ENCODE measurements around the gene ESR1. TPM values are rescaled to one million over a fixed set of nuclear protein-coding genes. Genes with fewer than 3 reads are reported as not detected.

The ESR1 gene
- polyA plus RNA-seq, 3 donors, result 0.12 to 0.24 (median 0.23) TPM

- Histone ChIP-seq H3K27ac (ENCODE audit: low read depth in 1 of 2, low read length in 2 of 2) (no peak overlapping the region), H3K27me3 (ENCODE audit: control insufficient read depth in 2 of 2, insufficient read depth in 2 of 2, low read length in 2 of 2) (no peaks in the 10 kb centered on the region), H3K4me2 (replicated peaks; ENCODE audit: extremely low read depth, low read length, poor library complexity, severe bottlenecking) (no peak overlapping the region), H3K9me3 (replicated peaks in 1 of 2; ENCODE audit: control insufficient read depth in 1 of 2, insufficient read depth in 1 of 2, low read length in 2 of 2) (no peaks in the 10 kb centered on the region), H3K36me3 (replicated peaks in 1 of 2; ENCODE audit: control insufficient read depth in 1 of 2, insufficient read depth in 2 of 2, low read length in 2 of 2) (no peaks in the 10 kb centered on the region), H3K4me3 (replicated peaks in 1 of 3; ENCODE audit: low read depth in 2 of 3, low read length in 3 of 3) (no peak overlapping the region), H2AFZ (ENCODE audit: insufficient read depth, low read depth, low read length, poor library complexity, severe bottlenecking) (no peak overlapping the region), H3K79me2 (ENCODE audit: insufficient read depth, low read length) (no peaks in the 10 kb centered on the region), H3K4me1 (ENCODE audit: control insufficient read depth in 1 of 2, insufficient read depth in 2 of 2, low read length in 2 of 2) (peaks cover 0 to 6% of the 10 kb centered on the region in 2 donors), H4K20me1 (ENCODE audit: insufficient read depth, low read length) (no peaks in the 10 kb centered on the region), H3K9ac (ENCODE audit: insufficient read depth, low read length, poor library complexity, severe bottlenecking) (no peak overlapping the region)
- H3K9me3 Mint-ChIP-seq, result peaks cover 0 to 6% (median 0%) of the 10 kb centered on the region in 7 donors
- H3K4me1 Mint-ChIP-seq, result peaks cover 13% of the 10 kb centered on the region
- WGBS (ENCODE audit: insufficient coverage), result 71% methylated on average over 2 of the region's 6 CpGs
- no peak for DNase-seq
- H3K36me3 Mint-ChIP-seq, result no peaks in the 10 kb centered on the region
- intact Hi-C loops (cut with micrococcal nuclease), result no loop called here
- no peak overlapping the region for H3K4me3 Mint-ChIP-seq
- H3K27me3 Mint-ChIP-seq (ENCODE audit: low read depth in 3 of 3), result no peaks in the 10 kb centered on the region
- TF ChIP-seq, protein P1, sequence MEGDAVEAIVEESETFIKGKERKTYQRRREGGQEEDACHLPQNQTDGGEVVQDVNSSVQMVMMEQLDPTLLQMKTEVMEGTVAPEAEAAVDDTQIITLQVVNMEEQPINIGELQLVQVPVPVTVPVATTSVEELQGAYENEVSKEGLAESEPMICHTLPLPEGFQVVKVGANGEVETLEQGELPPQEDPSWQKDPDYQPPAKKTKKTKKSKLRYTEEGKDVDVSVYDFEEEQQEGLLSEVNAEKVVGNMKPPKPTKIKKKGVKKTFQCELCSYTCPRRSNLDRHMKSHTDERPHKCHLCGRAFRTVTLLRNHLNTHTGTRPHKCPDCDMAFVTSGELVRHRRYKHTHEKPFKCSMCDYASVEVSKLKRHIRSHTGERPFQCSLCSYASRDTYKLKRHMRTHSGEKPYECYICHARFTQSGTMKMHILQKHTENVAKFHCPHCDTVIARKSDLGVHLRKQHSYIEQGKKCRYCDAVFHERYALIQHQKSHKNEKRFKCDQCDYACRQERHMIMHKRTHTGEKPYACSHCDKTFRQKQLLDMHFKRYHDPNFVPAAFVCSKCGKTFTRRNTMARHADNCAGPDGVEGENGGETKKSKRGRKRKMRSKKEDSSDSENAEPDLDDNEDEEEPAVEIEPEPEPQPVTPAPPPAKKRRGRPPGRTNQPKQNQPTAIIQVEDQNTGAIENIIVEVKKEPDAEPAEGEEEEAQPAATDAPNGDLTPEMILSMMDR (IDR thresholded peaks at IDR 0.05), result no peak
- H3K27ac Mint-ChIP-seq, result peak overlapping the region in 1 of 7 donors; percentile 46
These were observed 244.6 kb downstream of the ESR1 start for GRCh38 chr6:152052061-152052460.

GRCh38 chr6:152053332-152053731 lies 245.8 kb downstream of the ESR1 start:
- Mint-ChIP-seq H3K36me3 (no peaks in the 10 kb centered on the region), H3K27me3 (ENCODE audit: low read depth in 3 of 3) (peaks cover 0 to 2% (median 0%) of the 10 kb centered on the region in 3 donors), H3K27ac (no peak overlapping the region), H3K4me1 (peaks cover 13% of the 10 kb centered on the region), H3K9me3 (peaks cover 0 to 6% (median 0%) of the 10 kb centered on the region in 7 donors), H3K4me3 (no peak overlapping the region)
- no peak overlapping the region for H3K27ac ChIP-seq (ENCODE audit: low read depth in 1 of 2, low read length in 2 of 2)
- H3K4me3 ChIP-seq (replicated peaks in 1 of 3; ENCODE audit: low read depth in 2 of 3, low read length in 3 of 3), result no peak overlapping the region
- 83% methylated on average over 1 of the region's 1 CpG for WGBS (ENCODE audit: insufficient coverage)
- H3K36me3 ChIP-seq (replicated peaks in 1 of 2; ENCODE audit: control insufficient read depth in 1 of 2, insufficient read depth in 2 of 2, low read length in 2 of 2), result no peaks in the 10 kb centered on the region
- no peaks in the 10 kb centered on the region for H3K9me3 ChIP-seq (replicated peaks in 1 of 2; ENCODE audit: control insufficient read depth in 1 of 2, insufficient read depth in 1 of 2, low read length in 2 of 2)
- no peak overlapping the region for H3K9ac ChIP-seq (ENCODE audit: insufficient read depth, low read length, poor library complexity, severe bottlenecking)
- intact Hi-C loops (cut with micrococcal nuclease), result no loop called here
- no peak overlapping the region for H2AFZ ChIP-seq (ENCODE audit: insufficient read depth, low read depth, low read length, poor library complexity, severe bottlenecking)
- peaks cover 0 to 6% of the 10 kb centered on the region in 2 donors for H3K4me1 ChIP-seq (ENCODE audit: control insufficient read depth in 1 of 2, insufficient read depth in 2 of 2, low read length in 2 of 2)
- no peaks in the 10 kb centered on the region for H3K79me2 ChIP-seq (ENCODE audit: insufficient read depth, low read length)
- H3K4me2 ChIP-seq (replicated peaks; ENCODE audit: extremely low read depth, low read length, poor library complexity, severe bottlenecking), result no peak overlapping the region
- no peaks in the 10 kb centered on the region for H4K20me1 ChIP-seq (ENCODE audit: insufficient read depth, low read length)
- H3K27me3 ChIP-seq (ENCODE audit: control insufficient read depth in 2 of 2, insufficient read depth in 2 of 2, low read length in 2 of 2), result no peaks in the 10 kb centered on the region
- TF ChIP-seq, protein P1 (IDR thresholded peaks at IDR 0.05), result no peak
- no peak for DNase-seq

All from CD14-positive monocyte (primary cell).